Natural killer cell (primary cell): ENCODE measurements around the gene HLA-E. TPM values are rescaled to one million over a fixed set of nuclear protein-coding genes. Genes with fewer than 3 reads are reported as not detected.
"Not testable (repeated sequence)": the region's sequence is repeated elsewhere in the genome, so short reads cannot be mapped to it uniquely, and the experiment has no call there.

Source experiments
- ATAC-seq, 3 donors: fragments of 150-1000 bp in 2 of 3; fragments of 200-7000 bp in 1 of 3; cut with Tn5 transposase; 1 replicate in 1 of 3; 2 replicates in 2 of 3; pipeline ENCODE4 v1.10.0; 2021; ENCODE audit warnings: mild to moderate bottlenecking in 2 of 3, moderate library complexity in 2 of 3
- DNase-seq, 2 donors: peaks; one replicate each; pipeline versions ENCODE4 v3.0.0 to v3.0.0-alpha.2; 2013 to 2021; ENCODE audit warnings: mixed read lengths in 1 of 2
- H3K27ac ChIP-seq: one replicate; pipeline ENCODE4 v1.5.1; 2013; ENCODE audit warnings: mild to moderate bottlenecking, low read length
- H3K27me3 ChIP-seq: one replicate; pipeline ENCODE4 v1.6.1; 2013; ENCODE audit warnings: low read length; ENCODE audit not compliant: control insufficient read depth, insufficient read depth
- H3K36me3 ChIP-seq: one replicate; pipeline ENCODE4 v1.6.1; 2013; ENCODE audit warnings: low read length; ENCODE audit not compliant: control insufficient read depth, insufficient read depth
- H3K4me1 ChIP-seq: one replicate; pipeline ENCODE4 v1.6.1; 2013; ENCODE audit warnings: low read length; ENCODE audit not compliant: control insufficient read depth, insufficient read depth
- H3K4me3 ChIP-seq: one replicate; pipeline ENCODE4 v1.5.1; 2013; ENCODE audit warnings: low read length
- H3K9me3 ChIP-seq: one replicate; pipeline ENCODE4 v1.6.1; 2013; ENCODE audit warnings: low read length; ENCODE audit not compliant: control insufficient read depth, insufficient read depth
- H3K27ac Mint-ChIP-seq, 2 donors: one replicate each; pipeline ENCODE4 v1.8.0; 2022; ENCODE audit warnings: mild to moderate bottlenecking in 2 of 2, mixed read lengths in 2 of 2, moderate library complexity in 1 of 2
- H3K27me3 Mint-ChIP-seq, 2 donors: one replicate each; pipeline ENCODE4 v1.8.0; 2022; ENCODE audit warnings: low read depth in 2 of 2, mixed read lengths in 2 of 2
- H3K36me3 Mint-ChIP-seq: one replicate; pipeline ENCODE4 v1.8.0; 2022; ENCODE audit warnings: mixed read lengths
- H3K4me1 Mint-ChIP-seq, 2 donors: one replicate each; pipeline ENCODE4 v1.8.0; 2022; ENCODE audit warnings: mixed read lengths in 2 of 2
- H3K4me3 Mint-ChIP-seq: one replicate; pipeline ENCODE4 v1.8.0; 2022; ENCODE audit warnings: mild to moderate bottlenecking, moderate library complexity, mixed read lengths
- H3K9me3 Mint-ChIP-seq, 2 donors: one replicate each; pipeline ENCODE4 v1.8.0; 2022; ENCODE audit warnings: mixed read lengths in 2 of 2
- WGBS: methylation state at CpG from one replicate; pipeline ENCODE4 v1.1.7; 2013; ENCODE audit warnings: missing lambda C conversion rate; ENCODE audit not compliant: insufficient coverage; 5-methylcytosine and 5-hydroxymethylcytosine counted together
- intact Hi-C: fragments of 100-400 bp; cut with micrococcal nuclease; formaldehyde crosslinking; loops from one replicate; pipeline ENCODE4 v1.14.2; 2022
- total RNA-seq, 4 donors: library from RNA; stranded (reverse); fragments of 120-200 nt in 1 of 4; gene quantifications; one replicate each; pipeline versions ENCODE4 v1.2.3 to v1.2.4, GENCODE V29; 2013 to 2022
- TF ChIP-seq, protein P1 (sequence below): fragments of 200-600 bp; IDR thresholded peaks from one replicate; pipeline ENCODE4 v1.8.0; 2022; ENCODE audit warnings: antibody characterized with exemption

The HLA-E gene
- total RNA-seq, 3 donors from 2014 or later (not counting 1 experiment from before 2014, with no cell fraction given): 1,807 to 2,048 (median 1,904) TPM

DNA sequence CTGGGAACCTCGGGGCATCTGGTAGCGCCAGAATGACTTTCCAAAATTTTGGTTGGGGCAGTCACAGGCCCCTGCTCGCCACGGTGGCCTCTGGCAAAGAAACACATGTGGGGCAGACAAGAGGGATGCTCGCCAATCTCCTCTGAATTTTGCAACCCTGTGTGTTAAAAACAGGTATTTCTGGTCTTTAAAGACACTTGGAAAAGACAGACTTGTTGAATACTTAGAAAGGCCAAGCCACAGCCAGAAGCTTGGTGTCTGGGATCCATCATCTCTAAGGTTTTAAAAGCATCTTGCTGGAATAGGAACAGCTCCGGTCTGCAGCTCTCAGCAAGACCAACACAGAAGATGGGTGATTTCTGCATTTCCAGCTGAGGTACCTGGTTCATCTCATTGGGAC lies 31.2 kb downstream of the HLA-E start:
- H3K4me3 ChIP-seq: no peak overlapping the region
- peaks cover 11% of the 10 kb centered on the region for H3K36me3 Mint-ChIP-seq
- peaks cover 9% of the 10 kb centered on the region for H3K9me3 ChIP-seq
- no peaks in the 10 kb centered on the region for H3K36me3 ChIP-seq
- H3K4me1 Mint-ChIP-seq: peaks cover 21% of the 10 kb centered on the region in 2 donors
- H3K9me3 Mint-ChIP-seq: peaks cover 0 to 4% of the 10 kb centered on the region in 2 donors
- peaks cover 30% of the 10 kb centered on the region for H3K4me1 ChIP-seq
- intact Hi-C loops: no loop called here
- H3K27ac ChIP-seq: no peak overlapping the region
- DNase-seq (no peak), ATAC-seq (no peak)
- no peaks in the 10 kb centered on the region for H3K27me3 Mint-ChIP-seq
- H3K27me3 ChIP-seq: no peaks in the 10 kb centered on the region
- H3K27ac Mint-ChIP-seq: peak overlapping the region in 1 of 2 donors; percentile 47
- no peak overlapping the region for H3K4me3 Mint-ChIP-seq
- TF ChIP-seq, protein P1, sequence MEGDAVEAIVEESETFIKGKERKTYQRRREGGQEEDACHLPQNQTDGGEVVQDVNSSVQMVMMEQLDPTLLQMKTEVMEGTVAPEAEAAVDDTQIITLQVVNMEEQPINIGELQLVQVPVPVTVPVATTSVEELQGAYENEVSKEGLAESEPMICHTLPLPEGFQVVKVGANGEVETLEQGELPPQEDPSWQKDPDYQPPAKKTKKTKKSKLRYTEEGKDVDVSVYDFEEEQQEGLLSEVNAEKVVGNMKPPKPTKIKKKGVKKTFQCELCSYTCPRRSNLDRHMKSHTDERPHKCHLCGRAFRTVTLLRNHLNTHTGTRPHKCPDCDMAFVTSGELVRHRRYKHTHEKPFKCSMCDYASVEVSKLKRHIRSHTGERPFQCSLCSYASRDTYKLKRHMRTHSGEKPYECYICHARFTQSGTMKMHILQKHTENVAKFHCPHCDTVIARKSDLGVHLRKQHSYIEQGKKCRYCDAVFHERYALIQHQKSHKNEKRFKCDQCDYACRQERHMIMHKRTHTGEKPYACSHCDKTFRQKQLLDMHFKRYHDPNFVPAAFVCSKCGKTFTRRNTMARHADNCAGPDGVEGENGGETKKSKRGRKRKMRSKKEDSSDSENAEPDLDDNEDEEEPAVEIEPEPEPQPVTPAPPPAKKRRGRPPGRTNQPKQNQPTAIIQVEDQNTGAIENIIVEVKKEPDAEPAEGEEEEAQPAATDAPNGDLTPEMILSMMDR: no peak
- 96% methylated on average over 6 of the region's 6 CpGs for WGBS

DNA sequence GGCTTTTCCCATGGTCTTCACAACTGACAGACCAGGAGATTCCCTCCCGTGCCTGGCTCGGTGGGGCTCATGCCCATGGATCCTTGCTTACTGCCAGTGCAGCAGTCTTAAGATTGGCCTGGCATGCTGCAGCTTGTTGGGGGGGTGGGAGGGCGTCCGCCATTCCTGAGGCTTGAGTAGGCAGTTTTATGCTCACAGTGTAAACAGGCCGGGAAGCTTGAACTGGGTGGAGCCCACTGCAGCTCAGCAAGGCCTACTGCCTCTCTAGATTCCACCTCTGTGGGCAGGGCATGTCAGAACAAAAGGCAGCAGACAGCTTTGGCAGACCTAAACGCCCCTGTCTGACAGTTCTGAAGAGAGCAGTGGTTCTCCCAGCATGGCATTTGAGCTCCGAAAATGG lies 31.8 kb downstream of the HLA-E start:
- H3K4me3 ChIP-seq, ATAC-seq, H3K27me3 ChIP-seq, H3K36me3 ChIP-seq, H3K27ac ChIP-seq, H3K27ac Mint-ChIP-seq, H3K9me3 Mint-ChIP-seq, intact Hi-C loops, DNase-seq, H3K27me3 Mint-ChIP-seq, H3K9me3 ChIP-seq, H3K4me3 Mint-ChIP-seq: not testable (repeated sequence)
- Mint-ChIP-seq H3K4me1 (peaks cover 15% of the 10 kb centered on the region in 2 donors), H3K36me3 (peaks cover 11% of the 10 kb centered on the region)
- 95% methylated on average over 7 of the region's 7 CpGs for WGBS
- H3K4me1 ChIP-seq: peaks cover 25% of the 10 kb centered on the region

DNA sequence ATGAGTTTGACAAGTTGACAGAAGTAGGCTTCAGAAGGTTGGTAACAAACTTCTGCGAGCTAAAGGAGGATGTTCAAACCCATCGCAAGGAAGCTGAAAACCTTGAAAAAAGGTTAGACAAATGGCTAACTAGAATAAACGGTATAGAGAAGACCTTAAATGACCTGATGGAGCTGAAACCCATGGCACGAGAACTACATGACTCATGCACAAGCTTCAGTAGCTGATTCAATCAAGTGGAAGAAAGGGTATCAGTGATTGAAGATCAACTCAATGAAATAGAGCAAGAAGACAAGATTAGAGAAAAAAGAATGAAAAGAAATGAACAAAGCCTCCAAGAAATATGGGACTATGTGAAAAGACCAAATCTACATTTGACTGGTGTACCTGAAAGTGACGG lies 32.6 kb downstream of the HLA-E start:
- H3K4me3 Mint-ChIP-seq, H3K4me1 Mint-ChIP-seq: not testable (repeated sequence)

DNA sequence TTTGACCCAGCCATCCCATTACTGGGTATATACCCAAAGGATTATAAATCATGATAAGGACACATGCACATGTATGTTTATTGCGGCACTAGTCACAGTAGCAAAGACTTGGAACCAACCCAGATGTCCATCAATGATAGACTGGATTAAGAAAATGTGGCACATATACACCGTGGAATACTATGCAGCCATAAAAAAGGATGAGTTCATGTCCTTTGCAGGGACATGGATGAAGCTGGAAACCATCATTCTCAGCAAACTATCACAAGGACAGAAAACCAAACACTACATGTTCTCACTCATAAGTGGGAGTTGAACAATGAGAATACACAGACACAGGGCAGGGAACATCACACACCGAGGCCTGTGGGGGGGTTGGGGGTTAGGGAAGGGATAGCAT lies 37.1 kb downstream of the HLA-E start:
- H3K27me3 Mint-ChIP-seq, H3K9me3 Mint-ChIP-seq, DNase-seq, ATAC-seq, intact Hi-C loops, H3K9me3 ChIP-seq, H3K27ac Mint-ChIP-seq, H3K27me3 ChIP-seq, H3K4me3 Mint-ChIP-seq, H3K27ac ChIP-seq, H3K36me3 ChIP-seq, H3K4me3 ChIP-seq: not testable (repeated sequence)
- peaks cover 18% of the 10 kb centered on the region for H3K4me1 ChIP-seq
- 100% methylated on average over 2 of the region's 3 CpGs for WGBS
- Mint-ChIP-seq H3K36me3 (peaks cover 11% of the 10 kb centered on the region), H3K4me1 (peaks cover 6 to 11% of the 10 kb centered on the region in 2 donors)

More for the DNA sequence above, 32.6 kb downstream of the HLA-E start:
- H3K4me3 ChIP-seq, intact Hi-C loops, H3K9me3 Mint-ChIP-seq, DNase-seq, H3K27ac Mint-ChIP-seq, H3K27me3 ChIP-seq, H3K9me3 ChIP-seq, H3K27me3 Mint-ChIP-seq, H3K27ac ChIP-seq, H3K36me3 ChIP-seq, ATAC-seq: not testable (repeated sequence)
- peaks cover 17% of the 10 kb centered on the region for H3K4me1 ChIP-seq
- H3K36me3 Mint-ChIP-seq: peaks cover 11% of the 10 kb centered on the region
- WGBS: 98% methylated on average over 5 of the region's 5 CpGs

DNA sequence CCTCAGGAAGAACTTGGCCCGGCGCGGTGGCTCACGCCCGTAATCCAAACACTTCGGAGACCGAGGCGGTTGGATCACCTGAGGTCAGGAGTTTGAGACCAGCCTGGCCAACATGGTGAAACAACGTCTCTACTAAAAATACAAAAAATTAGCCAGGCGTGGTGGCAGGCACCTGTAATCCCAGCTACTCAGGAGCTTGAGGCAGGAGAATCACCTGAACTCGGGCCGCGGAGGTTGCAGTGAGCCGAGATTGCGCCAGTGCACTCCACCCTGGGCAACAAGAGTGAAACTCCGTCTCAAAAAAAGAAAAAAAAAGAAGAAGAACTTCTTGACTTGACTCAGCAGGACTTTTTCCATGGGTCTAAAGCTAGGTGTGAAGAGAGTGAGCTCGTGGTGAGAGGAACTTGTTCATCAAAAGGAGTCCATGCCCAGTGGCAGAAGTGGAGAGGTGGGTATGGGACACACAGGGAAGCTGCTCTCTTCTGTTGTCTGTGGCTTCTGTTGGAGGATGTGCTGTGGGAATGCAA lies 40.1 kb downstream of the HLA-E start:
- H3K36me3 ChIP-seq, H3K27me3 Mint-ChIP-seq, H3K9me3 ChIP-seq, H3K4me3 Mint-ChIP-seq, H3K4me3 ChIP-seq, H3K9me3 Mint-ChIP-seq, H3K27me3 ChIP-seq, intact Hi-C loops, H3K36me3 Mint-ChIP-seq: not testable (repeated sequence)
- Histone ChIP-seq H3K27ac (peak overlapping the region; percentile 44), H3K4me1 (peaks cover 29% of the 10 kb centered on the region)
- WGBS: 71% methylated on average over 17 of the region's 17 CpGs
- Mint-ChIP-seq H3K4me1 (peaks cover 12 to 17% of the 10 kb centered on the region in 2 donors), H3K27ac (peak overlapping the region in 1 of 2 donors; percentile 61)
- DNase-seq: peak in 1 of 2 donors; percentile 57
- ATAC-seq: peak in 2 of 3 donors; percentile 9 to 30
